HFFc6 (cell line): ENCODE results near the gene IL18BP. TPM values are rescaled to one million over a fixed set of nuclear protein-coding genes. Genes with fewer than 3 reads are reported as not detected.
A peak's percentile ranks its signal among the peaks of the same experiment; 100 is the strongest.

ENCODE experiments used
- DNase-seq: peaks from one replicate; pipeline ENCODE4 v3.0.0-alpha.2; 2018
- H3K27ac Mint-ChIP-seq: 2 replicates; pipeline ENCODE4 v1.8.0; 2020; ENCODE audit warnings: mild to moderate bottlenecking, mixed read lengths
- H3K27me3 Mint-ChIP-seq: 2 replicates; pipeline ENCODE4 v1.8.0; 2021; ENCODE audit warnings: mild to moderate bottlenecking, moderate library complexity, mixed read lengths; ENCODE audit not compliant: insufficient read depth
- H3K36me3 Mint-ChIP-seq: 2 replicates; pipeline ENCODE4 v1.8.0; 2021; ENCODE audit warnings: low read depth, mixed read lengths
- H3K4me1 Mint-ChIP-seq: 2 replicates; pipeline ENCODE4 v1.8.0; 2020; ENCODE audit warnings: low read depth, mixed read lengths
- H3K4me3 Mint-ChIP-seq: 2 replicates; pipeline ENCODE4 v1.8.0; 2020; ENCODE audit warnings: mild to moderate bottlenecking, moderate library complexity, mixed read lengths
- H3K9me3 Mint-ChIP-seq: 2 replicates; pipeline ENCODE4 v1.8.0; 2020; ENCODE audit warnings: mild to moderate bottlenecking, mixed read lengths
- CTCF ChIP-seq: fragments of 200-600 bp; sonication (generic); IDR thresholded peaks from 2 replicates; pipeline ENCODE4 v1.5.0; 2021; ENCODE audit warnings: antibody characterized with exemption, mild to moderate bottlenecking
- total RNA-seq, 6 experiments: library from RNA; stranded (reverse); fragmentation: NEBNext Ultra II Directional; extraction: Animal tissue kit (Norgen Biotek cat#: 25700); gene quantifications; 2 replicates in 1 of 6; 3 replicates in 5 of 6; pipeline ENCODE4 v1.2.3, GENCODE V29; 2021

The IL18BP gene
- total RNA-seq, 6 experiments from 2014 or later, result 1.5 to 2.3 (median 1.8) TPM

- Mint-ChIP-seq H3K27me3 (peaks cover 40% of the 10 kb centered on the region), H3K4me3 (no peak overlapping the region; the same call in 1 of the 2 replicates), H3K9me3 (no peaks in the 10 kb centered on the region), H3K27ac (peak overlapping the region; percentile 47; the same call in 1 of the 2 replicates), H3K36me3 (peaks cover 30% of the 10 kb centered on the region; the same call in 1 of the 2 replicates), H3K4me1 (peaks cover 14% of the 10 kb centered on the region)
- no peak for TF ChIP-seq CTCF
- no peak for DNase-seq
Observed at GRCh38 chr11:72002841-72003775, 4.4 kb downstream of the IL18BP start.

- Mint-ChIP-seq H3K27me3 (peaks cover 40% of the 10 kb centered on the region), H3K36me3 (peaks cover 35% of the 10 kb centered on the region; the same call in 1 of the 2 replicates), H3K4me1 (peaks cover 13% of the 10 kb centered on the region), H3K4me3 (no peak overlapping the region; the same call in 1 of the 2 replicates), H3K27ac (peak overlapping the region; percentile 47; the same call in 1 of the 2 replicates), H3K9me3 (no peaks in the 10 kb centered on the region)
- no peak for TF ChIP-seq CTCF
- DNase-seq, result no peak
Observed at GRCh38 chr11:72003776-72004171, 5.1 kb downstream of the IL18BP start.

GRCh38 chr11:72004515-72005346 is 6.0 kb downstream of the IL18BP start:
- Mint-ChIP-seq H3K36me3 (peaks cover 35% of the 10 kb centered on the region; the same call in 1 of the 2 replicates), H3K27me3 (peaks cover 40% of the 10 kb centered on the region), H3K4me1 (peaks cover 3% of the 10 kb centered on the region), H3K4me3 (no peak overlapping the region), H3K27ac (no peak overlapping the region), H3K9me3 (no peaks in the 10 kb centered on the region)
- no peak for DNase-seq
- TF ChIP-seq CTCF, result no peak

GRCh38 chr11:72005347-72006260 is 6.9 kb downstream of the IL18BP start:
- TF ChIP-seq CTCF, result no peak
- H3K27me3 Mint-ChIP-seq, result peaks cover 40% of the 10 kb centered on the region
- H3K4me3 Mint-ChIP-seq, result no peak overlapping the region
- no peaks in the 10 kb centered on the region for H3K9me3 Mint-ChIP-seq
- H3K36me3 Mint-ChIP-seq, result peaks cover 35% of the 10 kb centered on the region; the same call in 1 of the 2 replicates
- no peak overlapping the region; the same call in 1 of the 2 replicates for H3K27ac Mint-ChIP-seq
- no peaks in the 10 kb centered on the region for H3K4me1 Mint-ChIP-seq
- no peak for DNase-seq
